Measurements from ENCODE around the gene MORN5. TPM values are rescaled to one million over a fixed set of nuclear protein-coding genes. Genes with fewer than 3 reads are reported as not detected.

MORN5 gene
- polyA plus RNA-seq, 2 of the 4 experiments (the other 2 are of a cell fraction) = not detected

GRCh38 chr9:122143876-122144405, 15.8 kb upstream of the MORN5 start:
- POLR2A ChIA-PET = no interaction called here
- ATAC-seq (no peak), DNase-seq (ENCODE audit: low read depth in 1 of 2, low spot score in 1 of 2) (no peak), FAIRE-seq (no peak)
- CTCF ChIA-PET = interaction anchor here (0.6 to 7.8 kb wide), 10 partner anchors 9 to 207 kb away, joined by 3 to 97 read pairs (median 3); partner anchors contain the start of genes MORN5 and NDUFA8
- Histone ChIP-seq H3K4me1 (no peaks in the 10 kb centered on the region), H3K27ac (no peak overlapping the region), H3K9me3 (no peaks in the 10 kb centered on the region), H3K4me2 (no peak overlapping the region), H3K4me3 (no peak overlapping the region)
- no peak for TF ChIP-seq NPAS2 (CRISPR knock-in tag; IDR thresholded peaks at IDR 0.05; ENCODE audit: borderline replicate concordance)
- no peak for TF ChIP-seq TP53 (CRISPR knock-in tag; IDR thresholded peaks at IDR 0.05)
- no peak for TF ChIP-seq GATA3 (IDR thresholded peaks at IDR 0.05; ENCODE audit: borderline replicate concordance)
- TF ChIP-seq MAZ (IDR thresholded peaks at IDR 0.05; ENCODE audit: borderline replicate concordance, low read depth, low read length) = no peak
- no peak for TF ChIP-seq POLR2AphosphoS2 (conservative IDR thresholded peaks at IDR 0.05; ENCODE audit: low read length)
- no peak for TF ChIP-seq CBX8 (IDR thresholded peaks at IDR 0.05)
- TF ChIP-seq KDM1A (IDR thresholded peaks at IDR 0.05; ENCODE audit: low read depth) = no peak
- no peak for TF ChIP-seq ZC3H11A (IDR thresholded peaks at IDR 0.05)
- TF ChIP-seq E2F6 (IDR thresholded peaks at IDR 0.05; ENCODE audit: borderline replicate concordance, low read depth) = no peak
- TF ChIP-seq JUN (IDR thresholded peaks at IDR 0.05) = no peak
- TF ChIP-seq HOXB5 (CRISPR knock-in tag; IDR thresholded peaks at IDR 0.05) = no peak
- 85% methylated on average over 14 of the region's 14 CpGs for WGBS (ENCODE audit: missing lambda C conversion rate)

- ATAC-seq (peak; percentile 77 to 79), FAIRE-seq (no peak), DNase-seq (ENCODE audit: low read depth in 1 of 2, low spot score in 1 of 2) (no peak)
- Histone ChIP-seq H3K27ac (no peak overlapping the region), H3K9me3 (no peaks in the 10 kb centered on the region), H3K4me1 (no peaks in the 10 kb centered on the region), H3K4me3 (no peak overlapping the region), H3K4me2 (no peak overlapping the region)
- no peak for TF ChIP-seq NPAS2 (CRISPR knock-in tag; IDR thresholded peaks at IDR 0.05; ENCODE audit: borderline replicate concordance)
- peak; percentile 43 for TF ChIP-seq CTCF (IDR thresholded peaks at IDR 0.05)
- ChIA-PET POLR2A (interaction anchor here (1.0 kb wide), 1 partner anchor 26 kb away, joined by 3 read pairs; no protein-coding TSS in a partner anchor), CTCF (interaction anchor here (0.6 to 7.8 kb wide), 15 partner anchors 10 to 206 kb away, joined by 3 to 97 read pairs (median 4); partner anchors contain the start of genes MORN5 and NDUFA8)
- 84% methylated on average over 3 of the region's 3 CpGs for WGBS (ENCODE audit: missing lambda C conversion rate)
Measured at GRCh38 chr9:122144836-122145591, 14.7 kb upstream of the MORN5 start.

GRCh38 chr9:122145592-122145863, 14.2 kb upstream of the MORN5 start:
- POLR2A ChIA-PET = interaction anchor here (1.0 kb wide), 1 partner anchor 26 kb away, joined by 3 read pairs; no protein-coding TSS in a partner anchor
- H3K4me1 ChIP-seq = no peaks in the 10 kb centered on the region
- no peaks in the 10 kb centered on the region for H3K9me3 ChIP-seq
- H3K27ac ChIP-seq = no peak overlapping the region
- H3K4me2 ChIP-seq = no peak overlapping the region
- ATAC-seq (no peak), FAIRE-seq (no peak), DNase-seq (ENCODE audit: low read depth in 1 of 2, low spot score in 1 of 2) (no peak)
- WGBS (ENCODE audit: missing lambda C conversion rate) = 91% methylated on average over 2 of the region's 2 CpGs
- CTCF ChIA-PET = interaction anchor here (0.7 to 7.8 kb wide), 11 partner anchors 10 to 205 kb away, joined by 3 to 97 read pairs (median 5); partner anchors contain the start of genes MORN5 and NDUFA8
- H3K4me3 ChIP-seq = no peak overlapping the region
- TF ChIP-seq EHF (CRISPR knock-in tag; IDR thresholded peaks at IDR 0.05) (no peak), RAD21 (conservative IDR thresholded peaks at IDR 0.05 in 1 of 2, IDR thresholded peaks at IDR 0.05 in 1 of 2) (no peak), TP53 (CRISPR knock-in tag; IDR thresholded peaks at IDR 0.05) (no peak), CHD2 (IDR thresholded peaks at IDR 0.05; ENCODE audit: low read length, partially characterized antibody) (no peak), RCOR1 (IDR thresholded peaks at IDR 0.05; ENCODE audit: low read depth, low read length) (no peak), FOXS1 (CRISPR knock-in tag; IDR thresholded peaks at IDR 0.05) (no peak), NFE2L2 (conservative IDR thresholded peaks at IDR 0.05; ENCODE audit: low read length) (no peak), MAFK (IDR thresholded peaks at IDR 0.05; ENCODE audit: partially characterized antibody) (no peak), MAX (IDR thresholded peaks at IDR 0.05) (no peak), POLR2AphosphoS2 (conservative IDR thresholded peaks at IDR 0.05; ENCODE audit: low read length) (no peak), TFCP2L1 (CRISPR knock-in tag; IDR thresholded peaks at IDR 0.05) (no peak), ATOH8 (CRISPR knock-in tag; IDR thresholded peaks at IDR 0.05; ENCODE audit: low read depth) (no peak), HDAC2 (IDR thresholded peaks at IDR 0.05) (no peak), HOXA7 (CRISPR knock-in tag; IDR thresholded peaks at IDR 0.05) (no peak), ZC3H11A (IDR thresholded peaks at IDR 0.05) (no peak), PBX3 (IDR thresholded peaks at IDR 0.05) (no peak), EHMT2 (IDR thresholded peaks at IDR 0.05; ENCODE audit: low read depth) (no peak), ZNF302 (CRISPR knock-in tag; IDR thresholded peaks at IDR 0.05) (no peak)
